Activated CD8-positive, alpha-beta T cell treated with anti-CD3 and anti-CD28 coated beads, Interleukin-2, amount 10 ng/mL, durations not matched to agents 7 days and 5 days (primary cell): ENCODE measurements around the gene BRIP1. TPM values are rescaled to one million over a fixed set of nuclear protein-coding genes. Genes with fewer than 3 reads are reported as not detected.

Experiments
- ATAC-seq: fragments of 150-1000 bp; cut with Tn5 transposase; one replicate; pipeline ENCODE4 v1.10.0; 2021; ENCODE audit warnings: moderate library complexity
- CTCF ChIA-PET: fragments of 350-600 bp; sonication (Branson Sonifier 250); formaldehyde crosslinking; loops from one replicate; lab custom pipeline; 2021; ENCODE audit warnings: antibody characterized with exemption; lab: Charles Lee
- POLR2A ChIA-PET: fragments of 350-600 bp; sonication (Branson Sonifier 250); formaldehyde crosslinking; loops from one replicate; lab custom pipeline; 2021; ENCODE audit warnings: antibody characterized with exemption; lab: Charles Lee
- DNase-seq: peaks from one replicate; pipeline ENCODE4 v3.0.0-alpha.2; 2020
- H3K27ac Mint-ChIP-seq: one replicate; pipeline ENCODE4 v1.8.0; 2021; ENCODE audit warnings: mild to moderate bottlenecking, mixed read lengths
- H3K27me3 Mint-ChIP-seq: one replicate; pipeline ENCODE4 v1.8.0; 2021; ENCODE audit warnings: low read depth, mixed read lengths
- H3K36me3 Mint-ChIP-seq: one replicate; pipeline ENCODE4 v1.8.0; 2021; ENCODE audit warnings: low read depth, mixed read lengths
- H3K4me1 Mint-ChIP-seq: one replicate; pipeline ENCODE4 v1.8.0; 2021; ENCODE audit warnings: low read depth, mixed read lengths
- H3K4me3 Mint-ChIP-seq: one replicate; pipeline ENCODE4 v1.8.0; 2021; ENCODE audit warnings: mild to moderate bottlenecking, mixed read lengths
- H3K9me3 Mint-ChIP-seq: one replicate; pipeline ENCODE4 v1.8.0; 2022; ENCODE audit warnings: mixed read lengths; ENCODE audit not compliant: insufficient read depth
- total RNA-seq, 2 experiments: library from RNA; stranded (reverse); gene quantifications; one replicate each; pipeline ENCODE4 v1.2.3, GENCODE V29; 2021

The BRIP1 gene
- total RNA-seq, 2 experiments from 2014 or later, result 24.3 to 25.9 TPM

DNA sequence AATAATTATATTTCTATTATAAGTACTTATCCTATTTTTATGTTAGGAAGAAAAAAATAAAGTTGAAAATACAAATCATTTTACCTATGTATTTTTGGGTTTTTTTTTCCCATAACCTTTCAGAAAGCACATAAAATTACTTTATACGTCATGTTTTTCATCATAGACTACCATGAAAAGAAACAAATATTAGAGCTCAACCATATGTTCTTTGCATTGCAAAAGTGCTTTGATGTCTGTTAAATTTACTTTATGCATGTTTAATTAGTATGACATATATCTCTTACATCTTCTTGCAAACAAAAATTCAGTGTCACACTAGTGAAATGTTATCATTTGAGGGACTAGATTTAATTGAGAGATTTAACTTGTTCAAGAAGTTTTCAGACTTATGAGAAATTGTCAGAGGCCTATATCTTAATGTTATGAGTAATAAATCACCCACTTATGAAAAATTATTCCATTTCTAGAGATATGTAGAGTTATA, 24.0 kb downstream of the BRIP1 start:
- no peak overlapping the region for H3K27ac Mint-ChIP-seq
- H3K4me3 Mint-ChIP-seq, result no peak overlapping the region
- ATAC-seq (no peak), DNase-seq (no peak)
- POLR2A ChIA-PET, result interaction anchor here (1.9 kb wide), 1 partner anchor 24 kb away, joined by 4 read pairs; the partner anchor contains the start of gene BRIP1
- CTCF ChIA-PET, result interaction anchor here (2.1 kb wide), 1 partner anchor 204 kb away, joined by 7 read pairs; no protein-coding TSS in a partner anchor
- H3K4me1 Mint-ChIP-seq, result no peaks in the 10 kb centered on the region
- peaks cover 22% of the 10 kb centered on the region for H3K36me3 Mint-ChIP-seq
- no peaks in the 10 kb centered on the region for H3K9me3 Mint-ChIP-seq
- no peaks in the 10 kb centered on the region for H3K27me3 Mint-ChIP-seq

DNA sequence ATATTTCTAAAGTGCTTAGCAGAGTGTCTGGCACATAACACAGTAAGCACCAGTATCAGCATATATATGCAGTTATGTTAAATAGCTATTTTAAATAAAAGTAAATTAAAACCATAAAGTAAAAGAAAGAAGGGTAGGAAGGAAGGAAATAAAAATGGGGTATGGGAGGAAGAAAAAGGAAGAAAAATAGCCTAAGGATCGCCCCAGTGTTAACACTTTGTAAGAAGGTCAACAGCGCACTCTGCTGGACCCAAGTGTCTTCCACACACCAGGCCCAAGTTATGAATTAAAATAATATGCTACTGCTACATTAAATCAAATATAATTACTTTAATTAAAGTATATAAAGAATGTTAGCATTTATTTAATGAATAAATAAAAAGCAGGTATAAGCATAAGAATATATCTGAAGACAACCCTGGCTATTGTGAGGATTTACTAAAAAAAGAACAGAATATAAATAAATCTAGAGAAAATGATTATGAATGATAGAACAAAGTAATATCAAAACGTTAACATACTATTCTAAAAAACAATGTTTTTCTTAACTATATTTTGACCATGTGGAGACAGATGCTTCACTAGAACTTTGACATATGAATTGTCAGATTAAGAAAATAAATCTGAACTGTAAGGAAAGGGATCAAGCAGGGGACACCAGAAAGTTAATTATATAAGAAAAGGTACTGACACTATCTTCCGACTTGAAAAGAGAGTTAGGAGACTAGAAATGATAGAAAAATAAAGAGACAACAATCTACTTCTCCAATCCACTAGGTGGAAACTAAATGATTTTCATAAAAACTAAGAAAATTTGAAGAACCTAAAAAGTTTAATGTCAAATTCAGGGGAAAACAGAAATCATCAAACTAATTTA, 25.9 kb downstream of the BRIP1 start:
- H3K36me3 Mint-ChIP-seq, result peaks cover 11% of the 10 kb centered on the region
- H3K27me3 Mint-ChIP-seq, result no peaks in the 10 kb centered on the region
- H3K9me3 Mint-ChIP-seq, result no peaks in the 10 kb centered on the region
- H3K4me3 Mint-ChIP-seq, result no peak overlapping the region
- no peak overlapping the region for H3K27ac Mint-ChIP-seq
- no peaks in the 10 kb centered on the region for H3K4me1 Mint-ChIP-seq
- ChIA-PET CTCF (interaction anchor here (0.7 to 1.8 kb wide), 10 partner anchors 8 to 387 kb away, joined by 3 to 18 read pairs (median 4); no protein-coding TSS in a partner anchor), POLR2A (no interaction called here)
- ATAC-seq (no peak), DNase-seq (peak; percentile 64)

GRCh38 chr17:61836266-61837174, 26.8 kb downstream of the BRIP1 start:
- POLR2A ChIA-PET, result interaction anchor here (0.5 to 0.7 kb wide), 2 partner anchors 148 to 1244 kb away, joined by 3 to 4 read pairs; no protein-coding TSS in a partner anchor
- CTCF ChIA-PET, result interaction anchor here (0.6 to 1.8 kb wide), 13 partner anchors 9 to 424 kb away, joined by 3 to 18 read pairs (median 4); no protein-coding TSS in a partner anchor

DNA sequence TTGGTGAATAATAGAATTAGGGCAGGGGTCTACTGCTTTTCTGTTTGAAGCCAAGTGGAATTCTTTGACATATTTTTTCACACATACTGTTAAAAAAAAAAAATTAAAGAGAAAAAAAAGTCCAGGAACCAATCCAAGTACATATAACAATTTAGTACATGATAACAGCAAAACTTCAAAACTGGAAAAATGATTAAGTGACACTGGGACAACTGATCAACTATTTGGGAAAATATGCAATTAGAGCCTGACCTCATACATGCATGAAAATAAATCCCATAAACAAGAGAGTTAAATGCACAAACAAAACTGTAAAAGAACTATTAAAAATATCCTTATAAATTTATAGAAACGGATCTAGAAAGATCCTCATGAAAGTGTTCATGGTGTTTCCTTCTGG, 27.7 kb downstream of the BRIP1 start:
- peaks cover 11% of the 10 kb centered on the region for H3K36me3 Mint-ChIP-seq
- no peaks in the 10 kb centered on the region for H3K4me1 Mint-ChIP-seq
- ChIA-PET POLR2A (interaction anchor here (0.5 kb wide), 1 partner anchor 147 kb away, joined by 4 read pairs; no protein-coding TSS in a partner anchor), CTCF (interaction anchor here (1.3 to 1.8 kb wide), 3 partner anchors 14 to 423 kb away, joined by 3 to 18 read pairs (median 6); no protein-coding TSS in a partner anchor)
- H3K27ac Mint-ChIP-seq, result no peak overlapping the region
- no peaks in the 10 kb centered on the region for H3K27me3 Mint-ChIP-seq
- no peak for ATAC-seq
- no peak for DNase-seq
- no peak overlapping the region for H3K4me3 Mint-ChIP-seq
- H3K9me3 Mint-ChIP-seq, result no peaks in the 10 kb centered on the region

More at GRCh38 chr17:61836266-61837174, 26.8 kb downstream of the BRIP1 start:
- Mint-ChIP-seq H3K9me3 (no peaks in the 10 kb centered on the region), H3K4me3 (no peak overlapping the region), H3K36me3 (peaks cover 11% of the 10 kb centered on the region), H3K27ac (no peak overlapping the region), H3K4me1 (no peaks in the 10 kb centered on the region), H3K27me3 (no peaks in the 10 kb centered on the region)
- DNase-seq (no peak), ATAC-seq (no peak)

- Mint-ChIP-seq H3K36me3 (peaks cover 11% of the 10 kb centered on the region), H3K9me3 (no peaks in the 10 kb centered on the region)
- POLR2A ChIA-PET, result interaction anchor here (0.6 to 0.9 kb wide), 2 partner anchors 28 to 115 kb away, joined by 3 read pairs; no protein-coding TSS in a partner anchor
Measured at GRCh38 chr17:61834610-61835009, 28.7 kb downstream of the BRIP1 start.

GRCh38 chr17:61833536-61834193, 29.7 kb downstream of the BRIP1 start:
- no peaks in the 10 kb centered on the region for H3K4me1 Mint-ChIP-seq
- no peaks in the 10 kb centered on the region for H3K9me3 Mint-ChIP-seq
- H3K27me3 Mint-ChIP-seq, result no peaks in the 10 kb centered on the region
- H3K27ac Mint-ChIP-seq, result no peak overlapping the region
- ChIA-PET CTCF (interaction anchor here (1.3 to 1.6 kb wide), 2 partner anchors 198 to 276 kb away, joined by 7 to 12 read pairs; no protein-coding TSS in a partner anchor), POLR2A (interaction anchor here (0.6 to 0.9 kb wide), 2 partner anchors 29 to 116 kb away, joined by 3 read pairs; no protein-coding TSS in a partner anchor)
- H3K36me3 Mint-ChIP-seq, result peaks cover 17% of the 10 kb centered on the region
- no peak for ATAC-seq
- no peak overlapping the region for H3K4me3 Mint-ChIP-seq
- DNase-seq, result no peak

More at GRCh38 chr17:61834610-61835009, 28.7 kb downstream of the BRIP1 start:
- H3K4me1 Mint-ChIP-seq, result no peaks in the 10 kb centered on the region
- CTCF ChIA-PET, result interaction anchor here (1.3 to 1.6 kb wide), 2 partner anchors 199 to 275 kb away, joined by 7 to 12 read pairs; no protein-coding TSS in a partner anchor
- no peak overlapping the region for H3K4me3 Mint-ChIP-seq
- DNase-seq, result no peak
- H3K27me3 Mint-ChIP-seq, result no peaks in the 10 kb centered on the region
- H3K27ac Mint-ChIP-seq, result no peak overlapping the region
- ATAC-seq, result no peak

- ChIA-PET CTCF (interaction anchor here (1.3 kb wide), 1 partner anchor 13 kb away, joined by 4 read pairs; no protein-coding TSS in a partner anchor), POLR2A (no interaction called here)
- no peak overlapping the region for H3K27ac Mint-ChIP-seq
- no peaks in the 10 kb centered on the region for H3K4me1 Mint-ChIP-seq
- ATAC-seq, result no peak
- no peak overlapping the region for H3K4me3 Mint-ChIP-seq
- H3K9me3 Mint-ChIP-seq, result no peaks in the 10 kb centered on the region
- H3K36me3 Mint-ChIP-seq, result peaks cover 27% of the 10 kb centered on the region
- H3K27me3 Mint-ChIP-seq, result no peaks in the 10 kb centered on the region
- no peak for DNase-seq
Measured at GRCh38 chr17:61832463-61832862, 30.9 kb downstream of the BRIP1 start.

DNA sequence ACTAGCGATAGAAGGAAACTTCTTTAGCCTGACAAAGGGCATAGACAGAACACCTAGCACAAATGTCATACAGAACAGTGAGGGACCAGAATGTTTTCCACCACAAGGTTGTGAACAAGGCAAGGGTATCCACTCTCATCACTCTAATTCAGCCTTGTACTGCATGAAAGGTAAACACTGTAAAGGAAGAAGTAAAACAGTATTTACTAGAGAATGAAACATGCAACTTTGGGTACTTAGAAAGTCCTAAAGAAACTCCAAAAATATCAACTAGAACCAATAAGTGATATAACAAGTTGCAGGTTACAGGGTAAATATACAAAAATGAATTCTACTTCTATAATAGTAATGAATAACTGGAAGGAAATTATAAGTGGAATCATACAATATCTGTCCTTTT, 32.2 kb downstream of the BRIP1 start:
- ChIA-PET CTCF (no interaction called here), POLR2A (no interaction called here)
- peaks cover 37% of the 10 kb centered on the region for H3K36me3 Mint-ChIP-seq
- no peak overlapping the region for H3K4me3 Mint-ChIP-seq
- no peaks in the 10 kb centered on the region for H3K9me3 Mint-ChIP-seq
- H3K27ac Mint-ChIP-seq, result no peak overlapping the region
- no peaks in the 10 kb centered on the region for H3K4me1 Mint-ChIP-seq
- DNase-seq, result no peak
- no peaks in the 10 kb centered on the region for H3K27me3 Mint-ChIP-seq
- ATAC-seq, result no peak

GRCh38 chr17:61828694-61829093, 34.6 kb downstream of the BRIP1 start:
- peaks cover 52% of the 10 kb centered on the region for H3K36me3 Mint-ChIP-seq
- ChIA-PET POLR2A (no interaction called here), CTCF (no interaction called here)
- H3K27me3 Mint-ChIP-seq, result no peaks in the 10 kb centered on the region
- H3K9me3 Mint-ChIP-seq, result no peaks in the 10 kb centered on the region
- no peak for ATAC-seq
- no peak for DNase-seq
- no peaks in the 10 kb centered on the region for H3K4me1 Mint-ChIP-seq
- no peak overlapping the region for H3K4me3 Mint-ChIP-seq
- no peak overlapping the region for H3K27ac Mint-ChIP-seq

- Mint-ChIP-seq H3K4me3 (no peak overlapping the region), H3K36me3 (peaks cover 57% of the 10 kb centered on the region), H3K27ac (no peak overlapping the region), H3K27me3 (no peaks in the 10 kb centered on the region), H3K4me1 (no peaks in the 10 kb centered on the region), H3K9me3 (no peaks in the 10 kb centered on the region)
- ChIA-PET CTCF (no interaction called here), POLR2A (no interaction called here)
- DNase-seq, result no peak
- ATAC-seq, result no peak
Measured at GRCh38 chr17:61827649-61828395, 35.5 kb downstream of the BRIP1 start.
